Measurements from ENCODE around the gene CNTNAP2. TPM values are rescaled to one million over a fixed set of nuclear protein-coding genes. Genes with fewer than 3 reads are reported as not detected.

Gene CNTNAP2
- total and polyA plus RNA-seq, 7 experiments from 2014 or later: 0.02 to 0.48 (median 0.24) TPM; not detected in 2

- Mint-ChIP-seq H3K27me3 (no peaks in the 10 kb centered on the region), H3K36me3 (no peaks in the 10 kb centered on the region), H3K27ac (no peak overlapping the region), H3K9me3 (peaks cover 0 to 22% (median 4%) of the 10 kb centered on the region in 11 donors), H3K4me3 (no peak overlapping the region), H3K4me1 (no peaks in the 10 kb centered on the region)
- Histone ChIP-seq H3K27ac (ENCODE audit: low read depth, low read length) (no peak overlapping the region), H3K4me3 (ENCODE audit: low read length) (no peak overlapping the region), H3K27me3 (ENCODE audit: control insufficient read depth in 2 of 2, insufficient read depth in 2 of 2, low read length in 2 of 2) (no peaks in the 10 kb centered on the region), H3K9me3 (ENCODE audit: control insufficient read depth in 2 of 3, low read length in 3 of 3) (no peaks in the 10 kb centered on the region), H3K36me3 (ENCODE audit: control insufficient read depth in 2 of 3, insufficient read depth in 3 of 3, low read length in 3 of 3) (no peaks in the 10 kb centered on the region), H3K4me1 (ENCODE audit: control insufficient read depth in 2 of 2, insufficient read depth in 2 of 2, low read length in 2 of 2) (no peaks in the 10 kb centered on the region)
- DNase-seq (no peak), ATAC-seq (no peak)
- CTCF ChIA-PET: no interaction called here
- intact Hi-C loops (cut with micrococcal nuclease): no loop called here
- POLR2A ChIA-PET: no interaction called here
These were observed 1742.4 kb downstream of the CNTNAP2 start for GRCh38 chr7:147859033-147859432.

GRCh38 chr7:147859486-147859885 is 1742.9 kb downstream of the CNTNAP2 start:
- Histone ChIP-seq H3K9me3 (ENCODE audit: control insufficient read depth in 2 of 3, low read length in 3 of 3) (no peaks in the 10 kb centered on the region), H3K4me3 (ENCODE audit: low read length) (no peak overlapping the region), H3K27ac (ENCODE audit: low read depth, low read length) (no peak overlapping the region), H3K36me3 (ENCODE audit: control insufficient read depth in 2 of 3, insufficient read depth in 3 of 3, low read length in 3 of 3) (no peaks in the 10 kb centered on the region), H3K4me1 (ENCODE audit: control insufficient read depth in 2 of 2, insufficient read depth in 2 of 2, low read length in 2 of 2) (no peaks in the 10 kb centered on the region), H3K27me3 (ENCODE audit: control insufficient read depth in 2 of 2, insufficient read depth in 2 of 2, low read length in 2 of 2) (no peaks in the 10 kb centered on the region)
- ChIA-PET CTCF (no interaction called here), POLR2A (no interaction called here)
- intact Hi-C loops (cut with micrococcal nuclease): no loop called here
- Mint-ChIP-seq H3K27ac (no peak overlapping the region), H3K9me3 (peaks cover under 1 to 22% (median 5%) of the 10 kb centered on the region in 11 donors), H3K27me3 (no peaks in the 10 kb centered on the region), H3K36me3 (no peaks in the 10 kb centered on the region), H3K4me3 (no peak overlapping the region), H3K4me1 (no peaks in the 10 kb centered on the region)
- no peak for DNase-seq
- ATAC-seq: no peak

GRCh38 chr7:147861058-147861716 is 1744.6 kb downstream of the CNTNAP2 start:
- no peaks in the 10 kb centered on the region for H3K4me1 ChIP-seq (ENCODE audit: control insufficient read depth in 2 of 2, insufficient read depth in 2 of 2, low read length in 2 of 2)
- peaks cover 3 to 27% (median 8%) of the 10 kb centered on the region in 11 donors for H3K9me3 Mint-ChIP-seq
- no peaks in the 10 kb centered on the region for H3K27me3 ChIP-seq (ENCODE audit: control insufficient read depth in 2 of 2, insufficient read depth in 2 of 2, low read length in 2 of 2)
- intact Hi-C loops (cut with micrococcal nuclease): no loop called here
- POLR2A ChIA-PET: no interaction called here
- H3K27ac ChIP-seq (ENCODE audit: low read depth, low read length): no peak overlapping the region
- H3K27me3 Mint-ChIP-seq: no peaks in the 10 kb centered on the region
- H3K27ac Mint-ChIP-seq: no peak overlapping the region
- ATAC-seq: no peak
- H3K36me3 ChIP-seq (ENCODE audit: control insufficient read depth in 2 of 3, insufficient read depth in 3 of 3, low read length in 3 of 3): no peaks in the 10 kb centered on the region
- CTCF ChIA-PET: no interaction called here
- no peaks in the 10 kb centered on the region for H3K9me3 ChIP-seq (ENCODE audit: control insufficient read depth in 2 of 3, low read length in 3 of 3)
- no peaks in the 10 kb centered on the region for H3K36me3 Mint-ChIP-seq
- H3K4me3 Mint-ChIP-seq: no peak overlapping the region
- no peak for DNase-seq
- no peak overlapping the region for H3K4me3 ChIP-seq (ENCODE audit: low read length)
- no peaks in the 10 kb centered on the region for H3K4me1 Mint-ChIP-seq

- CTCF ChIA-PET: no interaction called here
- intact Hi-C loops (cut with micrococcal nuclease): no loop called here
- H3K9me3 Mint-ChIP-seq: peaks cover 3 to 19% (median 8%) of the 10 kb centered on the region in 11 donors
- no peaks in the 10 kb centered on the region for H3K27me3 Mint-ChIP-seq
- POLR2A ChIA-PET: no interaction called here
- no peaks in the 10 kb centered on the region for H3K4me1 ChIP-seq (ENCODE audit: control insufficient read depth in 2 of 2, insufficient read depth in 2 of 2, low read length in 2 of 2)
- no peak overlapping the region for H3K27ac Mint-ChIP-seq
- DNase-seq (no peak), ATAC-seq (no peak)
- no peak overlapping the region for H3K4me3 ChIP-seq (ENCODE audit: low read length)
- H3K4me1 Mint-ChIP-seq: no peaks in the 10 kb centered on the region
- no peak overlapping the region for H3K4me3 Mint-ChIP-seq
- no peaks in the 10 kb centered on the region for H3K36me3 ChIP-seq (ENCODE audit: control insufficient read depth in 2 of 3, insufficient read depth in 3 of 3, low read length in 3 of 3)
- no peak overlapping the region for H3K27ac ChIP-seq (ENCODE audit: low read depth, low read length)
- no peaks in the 10 kb centered on the region for H3K36me3 Mint-ChIP-seq
- no peaks in the 10 kb centered on the region for H3K27me3 ChIP-seq (ENCODE audit: control insufficient read depth in 2 of 2, insufficient read depth in 2 of 2, low read length in 2 of 2)
- no peaks in the 10 kb centered on the region for H3K9me3 ChIP-seq (ENCODE audit: control insufficient read depth in 2 of 3, low read length in 3 of 3)
These were observed 1745.3 kb downstream of the CNTNAP2 start for GRCh38 chr7:147861945-147862344.

GRCh38 chr7:147869456-147869855 is 1752.9 kb downstream of the CNTNAP2 start:
- H3K27ac Mint-ChIP-seq: no peak overlapping the region
- H3K4me1 ChIP-seq (ENCODE audit: control insufficient read depth in 2 of 2, insufficient read depth in 2 of 2, low read length in 2 of 2): no peaks in the 10 kb centered on the region
- H3K36me3 ChIP-seq (ENCODE audit: control insufficient read depth in 2 of 3, insufficient read depth in 3 of 3, low read length in 3 of 3): no peaks in the 10 kb centered on the region
- no peaks in the 10 kb centered on the region for H3K27me3 ChIP-seq (ENCODE audit: control insufficient read depth in 2 of 2, insufficient read depth in 2 of 2, low read length in 2 of 2)
- peaks cover 0 to 29% (median 8%) of the 10 kb centered on the region in 11 donors for H3K9me3 Mint-ChIP-seq
- ChIA-PET POLR2A (no interaction called here), CTCF (no interaction called here)
- peaks cover 0 to 11% (median 0%) of the 10 kb centered on the region in 5 donors for H3K27me3 Mint-ChIP-seq
- intact Hi-C loops (cut with micrococcal nuclease): no loop called here
- H3K4me3 Mint-ChIP-seq: no peak overlapping the region
- H3K9me3 ChIP-seq (ENCODE audit: control insufficient read depth in 2 of 3, low read length in 3 of 3): no peaks in the 10 kb centered on the region
- no peaks in the 10 kb centered on the region for H3K36me3 Mint-ChIP-seq
- no peaks in the 10 kb centered on the region for H3K4me1 Mint-ChIP-seq
- no peak overlapping the region for H3K27ac ChIP-seq (ENCODE audit: low read depth, low read length)
- no peak overlapping the region for H3K4me3 ChIP-seq (ENCODE audit: low read length)
- ATAC-seq (no peak), DNase-seq (no peak)

GRCh38 chr7:147878912-147879661 is 1762.5 kb downstream of the CNTNAP2 start:
- no peak overlapping the region for H3K4me3 ChIP-seq (ENCODE audit: low read length)
- POLR2A ChIA-PET: no interaction called here
- Mint-ChIP-seq H3K4me1 (no peaks in the 10 kb centered on the region), H3K27ac (no peak overlapping the region), H3K4me3 (no peak overlapping the region), H3K9me3 (peaks cover 0 to 21% (median 0%) of the 10 kb centered on the region in 11 donors), H3K27me3 (peaks cover 0 to 4% (median 0%) of the 10 kb centered on the region in 5 donors), H3K36me3 (no peaks in the 10 kb centered on the region)
- no peaks in the 10 kb centered on the region for H3K9me3 ChIP-seq (ENCODE audit: control insufficient read depth in 2 of 3, low read length in 3 of 3)
- ATAC-seq (no peak), DNase-seq (no peak)
- CTCF ChIA-PET: no interaction called here
- H3K27ac ChIP-seq (ENCODE audit: low read depth, low read length): no peak overlapping the region
- H3K36me3 ChIP-seq (ENCODE audit: control insufficient read depth in 2 of 3, insufficient read depth in 3 of 3, low read length in 3 of 3): no peaks in the 10 kb centered on the region
- H3K27me3 ChIP-seq (ENCODE audit: control insufficient read depth in 2 of 2, insufficient read depth in 2 of 2, low read length in 2 of 2): no peaks in the 10 kb centered on the region
- no peaks in the 10 kb centered on the region for H3K4me1 ChIP-seq (ENCODE audit: control insufficient read depth in 2 of 2, insufficient read depth in 2 of 2, low read length in 2 of 2)
- intact Hi-C loops (cut with micrococcal nuclease): no loop called here

- peak; percentile 22 for ATAC-seq
- CTCF ChIA-PET: no interaction called here
These were observed 1769.3 kb downstream of the CNTNAP2 start for GRCh38 chr7:147885869-147886268.

More at GRCh38 chr7:147885869-147886268, 1769.3 kb downstream of the CNTNAP2 start:
- H3K27ac ChIP-seq (ENCODE audit: low read depth, low read length): no peak overlapping the region
- Mint-ChIP-seq H3K27me3 (peaks cover 0 to 12% (median 0%) of the 10 kb centered on the region in 5 donors), H3K4me3 (no peak overlapping the region), H3K36me3 (no peaks in the 10 kb centered on the region), H3K9me3 (peaks cover 0 to 7% (median 0%) of the 10 kb centered on the region in 11 donors), H3K4me1 (no peaks in the 10 kb centered on the region), H3K27ac (no peak overlapping the region)
- no peaks in the 10 kb centered on the region for H3K4me1 ChIP-seq (ENCODE audit: control insufficient read depth in 2 of 2, insufficient read depth in 2 of 2, low read length in 2 of 2)
- POLR2A ChIA-PET: no interaction called here
- intact Hi-C loops (cut with micrococcal nuclease): no loop called here
- H3K4me3 ChIP-seq (ENCODE audit: low read length): no peak overlapping the region
- no peaks in the 10 kb centered on the region for H3K27me3 ChIP-seq (ENCODE audit: control insufficient read depth in 2 of 2, insufficient read depth in 2 of 2, low read length in 2 of 2)
- H3K9me3 ChIP-seq (ENCODE audit: control insufficient read depth in 2 of 3, low read length in 3 of 3): no peaks in the 10 kb centered on the region
- DNase-seq: no peak
- H3K36me3 ChIP-seq (ENCODE audit: control insufficient read depth in 2 of 3, insufficient read depth in 3 of 3, low read length in 3 of 3): no peaks in the 10 kb centered on the region
